Caco-2 (cell line): ENCODE measurements around the gene C1RL. TPM values are rescaled to one million over a fixed set of nuclear protein-coding genes. Genes with fewer than 3 reads are reported as not detected.

Source experiments
- BruUV-seq: library from RNA; stranded (reverse); fragments of 400-500 nt; replicated peaks from 2 replicates; lab custom pipeline; 2021; lab: Mats Ljungman, UMichigan
- CTCF ChIA-PET: fragments of 300-600 bp; sonication (Branson Sonifier 250); formaldehyde crosslinking; loops from one replicate; lab custom pipeline; 2022; ENCODE audit warnings: antibody characterized with exemption; lab: Charles Lee
- POLR2A ChIA-PET: fragments of 300-600 bp; sonication (Branson Sonifier 250); formaldehyde crosslinking; loops from one replicate; lab custom pipeline; 2022; ENCODE audit warnings: antibody characterized with exemption; lab: Charles Lee
- DNase-seq, 2 experiments: peaks; one replicate each; pipeline versions ENCODE4 v3.0.0 to v3.0.0-alpha.2; 2020 to 2022
- H3K27me3 ChIP-seq: replicated peaks from 2 replicates; pipeline ENCODE4 v1.6.0; 2011; ENCODE audit warnings: low read length; ENCODE audit not compliant: control insufficient read depth, insufficient read depth
- H3K36me3 ChIP-seq: 2 replicates; pipeline ENCODE4 v1.5.1; 2011; ENCODE audit warnings: low read length; ENCODE audit not compliant: control insufficient read depth, insufficient read depth
- H3K4me1 ChIP-seq: fragments of 250-450 bp; sonication (Bioruptor Pico); 2 replicates; pipeline ENCODE4 v1.5.1; 2020; ENCODE audit warnings: mild to moderate bottlenecking
- H3K4me3 ChIP-seq: 2 replicates; pipeline ENCODE4 v1.5.1; 2011; ENCODE audit warnings: low read depth, mild to moderate bottlenecking, control low read depth, low read length
- H3K9me3 ChIP-seq: fragments of 250-450 bp; sonication (Bioruptor Pico); 2 replicates; pipeline ENCODE4 v1.5.1; 2020; ENCODE audit warnings: mild to moderate bottlenecking, moderate library complexity
- H3K27ac Mint-ChIP-seq: one replicate; pipeline ENCODE4 v1.8.0; 2022; ENCODE audit warnings: mixed read lengths; ENCODE audit not compliant: unreplicated experiment
- H3K27me3 Mint-ChIP-seq: one replicate; pipeline ENCODE4 v1.8.0; 2022; ENCODE audit warnings: mixed read lengths; ENCODE audit not compliant: insufficient read depth, unreplicated experiment
- H3K36me3 Mint-ChIP-seq: one replicate; pipeline ENCODE4 v1.8.0; 2022; ENCODE audit warnings: mild to moderate bottlenecking, mixed read lengths; ENCODE audit not compliant: insufficient read depth, unreplicated experiment
- H3K4me1 Mint-ChIP-seq: one replicate; pipeline ENCODE4 v1.8.0; 2022; ENCODE audit warnings: low read depth, mixed read lengths; ENCODE audit not compliant: unreplicated experiment
- H3K4me3 Mint-ChIP-seq: one replicate; pipeline ENCODE4 v1.8.0; 2022; ENCODE audit warnings: mild to moderate bottlenecking, moderate library complexity, mixed read lengths; ENCODE audit not compliant: unreplicated experiment
- H3K9me3 Mint-ChIP-seq: one replicate; pipeline ENCODE4 v1.8.0; 2022; ENCODE audit warnings: mixed read lengths; ENCODE audit not compliant: unreplicated experiment
- CTCF ChIP-seq, 2 experiments: fragments of 200-600 bp in 1 of 2; IDR thresholded peaks; 1 replicate in 1 of 2; 2 replicates in 1 of 2; pipeline versions ENCODE4 v1.5.1 to v1.8.0; 2011 to 2022; ENCODE audit warnings: antibody characterized with exemption in 1 of 2, control low read depth in 1 of 2, inconsistent platforms in 1 of 2, low read depth in 1 of 2, low read length in 1 of 2, mild to moderate bottlenecking in 1 of 2, moderate library complexity in 1 of 2; ENCODE audit not compliant: insufficient read depth in 1 of 2, severe bottlenecking in 1 of 2, unreplicated experiment in 1 of 2
- intact Hi-C: fragments of 100-400 bp; cut with micrococcal nuclease; formaldehyde crosslinking; loops from one replicate; pipeline ENCODE4 v1.10.0; 2022; ENCODE audit not compliant: unreplicated experiment
- total RNA-seq: library from RNA; stranded (reverse); gene quantifications from 2 replicates; pipeline ENCODE4 v1.2.3, GENCODE V29; 2022

The C1RL gene
- total RNA-seq, 1 experiment from 2014 or later = 40.2 TPM

GRCh38 chr12:7156259-7157197 is 47.5 kb upstream of the C1RL start:
- CTCF ChIA-PET = interaction anchor here (1.3 kb wide), 2 partner anchors 16 to 38 kb away, joined by 3 to 4 read pairs; no protein-coding TSS in a partner anchor
- H3K36me3 Mint-ChIP-seq = no peaks in the 10 kb centered on the region

GRCh38 chr12:7155471-7156034 is 46.5 kb upstream of the C1RL start:
- no peak for TF ChIP-seq CTCF (IDR thresholded peaks at IDR 0.05; ENCODE audit: insufficient read depth in 1 of 2, low read depth in 1 of 2, low read length in 1 of 2, severe bottlenecking in 1 of 2, unreplicated experiment in 1 of 2)
- intact Hi-C loops = no loop called here
- no peaks in the 10 kb centered on the region for H3K4me1 ChIP-seq
- Mint-ChIP-seq H3K4me1 (no peaks in the 10 kb centered on the region), H3K27me3 (no peaks in the 10 kb centered on the region), H3K27ac (no peak overlapping the region), H3K9me3 (no peaks in the 10 kb centered on the region), H3K36me3 (no peaks in the 10 kb centered on the region), H3K4me3 (no peak overlapping the region)
- ChIA-PET POLR2A (interaction anchor here (0.6 kb wide), 1 partner anchor 77 kb away, joined by 11 read pairs; no protein-coding TSS in a partner anchor), CTCF (interaction anchor here (1.0 to 1.6 kb wide), 2 partner anchors 11 to 13 kb away, joined by 3 to 9 read pairs; no protein-coding TSS in a partner anchor)
- DNase-seq = no peak
- BruUV-seq = no TSS peak
- H3K27me3 ChIP-seq = no peaks in the 10 kb centered on the region
- H3K36me3 ChIP-seq = peaks cover 2% of the 10 kb centered on the region; the same call in 1 of the 2 replicates
- no peak overlapping the region for H3K4me3 ChIP-seq
- H3K9me3 ChIP-seq = no peaks in the 10 kb centered on the region

More at GRCh38 chr12:7156259-7157197, 47.5 kb upstream of the C1RL start:
- no TSS peak for BruUV-seq
- POLR2A ChIA-PET = interaction anchor here (0.6 kb wide), 1 partner anchor 78 kb away, joined by 11 read pairs; no protein-coding TSS in a partner anchor
- intact Hi-C loops = no loop called here
- Mint-ChIP-seq H3K4me1 (no peaks in the 10 kb centered on the region), H3K4me3 (no peak overlapping the region), H3K27me3 (no peaks in the 10 kb centered on the region), H3K9me3 (no peaks in the 10 kb centered on the region), H3K27ac (no peak overlapping the region)
- Histone ChIP-seq H3K9me3 (no peaks in the 10 kb centered on the region), H3K36me3 (peaks cover 2% of the 10 kb centered on the region; the same call in 1 of the 2 replicates), H3K4me1 (no peaks in the 10 kb centered on the region), H3K4me3 (no peak overlapping the region), H3K27me3 (no peaks in the 10 kb centered on the region)
- TF ChIP-seq CTCF (IDR thresholded peaks at IDR 0.05; ENCODE audit: insufficient read depth in 1 of 2, low read depth in 1 of 2, low read length in 1 of 2, severe bottlenecking in 1 of 2, unreplicated experiment in 1 of 2) = no peak
- DNase-seq = no peak

GRCh38 chr12:7154901-7155470 is 46.0 kb upstream of the C1RL start:
- no TSS peak for BruUV-seq
- no peak overlapping the region for H3K27ac Mint-ChIP-seq
- H3K4me3 Mint-ChIP-seq = no peak overlapping the region
- ChIA-PET CTCF (interaction anchor here (0.7 to 1.6 kb wide), 3 partner anchors 10 to 15 kb away, joined by 3 to 9 read pairs (median 4); no protein-coding TSS in a partner anchor), POLR2A (no interaction called here)
- H3K27me3 ChIP-seq = no peaks in the 10 kb centered on the region
- intact Hi-C loops = no loop called here
- H3K27me3 Mint-ChIP-seq = no peaks in the 10 kb centered on the region
- no peak for DNase-seq
- H3K9me3 Mint-ChIP-seq = no peaks in the 10 kb centered on the region
- TF ChIP-seq CTCF (IDR thresholded peaks at IDR 0.05; ENCODE audit: insufficient read depth in 1 of 2, low read depth in 1 of 2, low read length in 1 of 2, severe bottlenecking in 1 of 2, unreplicated experiment in 1 of 2) = no peak
- no peak overlapping the region for H3K4me3 ChIP-seq
- peaks cover 1% of the 10 kb centered on the region for H3K36me3 Mint-ChIP-seq
- no peaks in the 10 kb centered on the region for H3K4me1 ChIP-seq
- H3K9me3 ChIP-seq = no peaks in the 10 kb centered on the region
- no peaks in the 10 kb centered on the region for H3K4me1 Mint-ChIP-seq
- H3K36me3 ChIP-seq = peaks cover 2% of the 10 kb centered on the region
